Measurements from ENCODE around the gene MAPKAPK5.
"Not testable (repeated sequence)": the region's sequence is repeated elsewhere in the genome, so short reads cannot be mapped to it uniquely, and the experiment has no call there.

Gene MAPKAPK5, protein sequence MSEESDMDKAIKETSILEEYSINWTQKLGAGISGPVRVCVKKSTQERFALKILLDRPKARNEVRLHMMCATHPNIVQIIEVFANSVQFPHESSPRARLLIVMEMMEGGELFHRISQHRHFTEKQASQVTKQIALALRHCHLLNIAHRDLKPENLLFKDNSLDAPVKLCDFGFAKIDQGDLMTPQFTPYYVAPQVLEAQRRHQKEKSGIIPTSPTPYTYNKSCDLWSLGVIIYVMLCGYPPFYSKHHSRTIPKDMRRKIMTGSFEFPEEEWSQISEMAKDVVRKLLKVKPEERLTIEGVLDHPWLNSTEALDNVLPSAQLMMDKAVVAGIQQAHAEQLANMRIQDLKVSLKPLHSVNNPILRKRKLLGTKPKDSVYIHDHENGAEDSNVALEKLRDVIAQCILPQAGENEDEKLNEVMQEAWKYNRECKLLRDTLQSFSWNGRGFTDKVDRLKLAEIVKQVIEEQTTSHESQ

DNA sequence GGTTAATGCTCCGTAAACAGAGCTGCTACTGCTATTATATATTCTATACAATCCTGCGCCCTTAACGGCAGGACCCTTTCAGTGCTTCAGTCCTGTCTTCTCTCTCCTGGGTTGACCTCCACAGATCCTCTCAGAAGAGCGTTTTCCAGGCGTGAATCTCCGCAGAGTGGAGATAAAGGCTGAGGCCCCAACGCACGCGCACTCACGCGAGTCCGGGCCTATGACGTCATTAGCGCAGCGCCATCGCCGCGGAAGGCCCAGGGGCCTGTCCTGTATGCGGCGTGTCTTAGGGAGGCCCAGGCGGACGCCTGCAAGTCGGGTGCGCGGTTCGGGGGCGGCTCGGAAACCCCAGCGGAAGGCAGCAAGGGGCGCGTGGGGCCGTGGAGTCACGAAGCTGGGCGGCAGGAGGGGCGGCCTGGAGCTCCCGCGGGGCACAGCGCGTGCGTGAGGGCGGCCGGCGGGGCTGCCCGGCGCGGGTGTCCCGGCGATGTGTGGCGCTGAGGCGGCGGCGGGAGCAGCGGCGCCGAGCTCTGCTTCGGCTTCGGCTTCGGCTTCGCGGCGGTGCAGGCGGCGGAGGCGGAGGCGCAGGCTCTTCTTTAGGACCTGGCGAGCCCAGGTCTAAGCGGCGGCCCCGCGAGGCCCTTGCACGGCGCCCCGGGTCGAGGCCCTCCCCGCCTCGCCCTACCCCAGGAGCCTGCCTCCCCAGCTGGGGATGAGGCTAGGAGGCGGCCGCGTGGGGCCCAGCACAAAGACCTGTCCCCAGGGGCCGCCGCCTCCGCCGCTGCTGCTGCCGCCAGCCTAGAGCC is at the start of gene MAPKAPK5:
TSS of gene MAPKAPK5 (plus strand) at position 479 of the 806 bp plus-strand sequence. CDS start 506 bp downstream, outside the sequence.
- DNase-seq: peak; percentile 81 to 88

DNA sequence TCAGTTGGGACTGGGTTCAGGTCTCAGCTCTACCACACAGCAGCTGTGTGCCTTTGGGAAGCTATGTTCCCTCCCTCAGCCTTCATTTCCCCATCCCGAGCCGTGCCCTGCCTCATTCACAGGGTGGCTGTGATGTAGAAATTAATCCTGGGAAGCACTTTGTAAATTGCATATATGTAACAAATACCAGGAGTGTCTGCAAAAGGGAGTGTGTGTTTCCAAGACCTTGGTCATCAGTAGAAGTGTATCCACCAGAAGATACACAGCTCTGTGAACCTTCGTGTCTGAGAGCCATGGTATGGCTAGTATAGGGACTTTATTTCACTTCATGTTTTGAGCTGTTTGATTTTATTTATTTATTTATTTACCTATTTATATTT is 49.2 kb upstream of the MAPKAPK5 start:
- DNase-seq: no peak

DNA sequence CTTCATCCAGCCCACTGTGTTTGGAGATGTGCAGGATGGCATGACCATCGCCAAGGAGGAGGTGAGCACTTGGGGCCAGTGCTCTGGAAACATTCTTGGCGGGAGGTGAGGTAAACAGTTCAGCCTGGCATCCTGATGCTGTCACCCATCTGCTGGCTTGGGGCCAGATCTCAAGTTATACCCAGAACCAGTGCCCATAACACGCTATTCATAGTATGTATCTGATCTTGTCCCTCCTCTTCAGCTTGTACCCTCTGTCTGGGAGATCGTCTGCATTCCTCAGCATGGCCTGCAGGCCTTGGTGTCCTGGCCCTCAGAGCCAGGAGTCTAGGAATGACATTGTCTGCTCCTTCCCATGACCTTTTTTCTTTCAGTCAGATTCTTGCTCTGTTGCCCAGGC is 43.8 kb upstream of the MAPKAPK5 start:
- DNase-seq: no peak

DNA sequence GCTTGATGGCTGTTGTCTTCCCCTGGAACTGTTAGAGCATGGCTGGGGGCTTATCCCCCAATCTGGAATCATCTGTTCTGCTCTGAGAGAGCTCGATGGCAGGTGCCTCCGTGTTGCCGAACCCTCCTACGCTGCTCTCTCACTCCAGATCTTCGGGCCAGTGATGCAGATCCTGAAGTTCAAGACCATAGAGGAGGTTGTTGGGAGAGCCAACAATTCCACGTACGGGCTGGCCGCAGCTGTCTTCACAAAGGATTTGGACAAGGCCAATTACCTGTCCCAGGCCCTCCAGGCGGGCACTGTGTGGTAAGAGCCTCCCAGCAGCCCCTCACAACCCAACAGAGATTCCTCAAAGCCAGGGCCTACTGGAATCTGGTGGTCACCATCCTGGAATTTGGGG is 42.3 kb upstream of the MAPKAPK5 start:
- DNase-seq: no peak

DNA sequence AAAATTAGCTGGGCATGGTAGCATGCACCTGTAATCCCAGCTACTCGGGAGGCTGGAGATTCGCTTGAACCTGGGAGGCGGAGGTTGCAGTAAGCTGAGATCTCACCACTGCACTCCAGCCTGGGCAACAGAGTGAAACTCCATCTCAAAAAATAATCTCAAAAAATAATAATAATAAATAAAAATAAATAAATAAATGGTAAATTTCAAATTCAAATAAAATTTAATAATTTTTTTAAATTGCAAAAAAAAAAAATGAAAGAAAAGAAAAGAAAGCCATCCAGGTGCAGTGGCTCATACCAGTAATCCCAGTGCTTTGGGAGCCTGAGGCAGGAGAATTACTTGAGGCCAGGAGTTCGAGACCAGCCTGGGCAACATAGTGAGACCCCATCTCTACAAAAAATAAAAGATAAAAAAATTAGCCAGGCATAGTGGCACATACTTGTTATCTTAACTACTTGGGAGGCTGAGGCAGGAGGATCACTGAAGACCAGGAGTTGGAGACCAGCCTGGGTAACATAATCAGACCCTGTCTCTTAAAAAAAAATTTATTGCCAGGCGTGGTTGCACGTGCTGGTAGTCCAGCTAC is 38.9 kb upstream of the MAPKAPK5 start:
- no peak for DNase-seq

DNA sequence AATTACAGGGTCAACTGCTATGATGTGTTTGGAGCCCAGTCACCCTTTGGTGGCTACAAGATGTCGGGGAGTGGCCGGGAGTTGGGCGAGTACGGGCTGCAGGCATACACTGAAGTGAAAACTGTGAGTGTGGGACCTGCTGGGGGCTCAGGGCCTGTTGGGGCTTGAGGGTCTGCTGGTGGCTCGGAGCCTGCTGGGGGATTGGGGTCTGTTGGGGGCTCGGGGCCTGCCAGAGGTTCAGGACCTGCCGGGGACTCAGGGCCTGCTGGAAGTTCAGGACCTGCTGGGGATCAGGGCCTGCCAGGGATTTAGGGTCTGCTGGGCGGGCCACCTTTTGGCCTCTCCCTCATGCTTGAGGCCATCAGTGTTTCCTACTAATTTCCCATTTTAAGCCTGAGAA is 38.2 kb upstream of the MAPKAPK5 start:
- DNase-seq: no peak

DNA sequence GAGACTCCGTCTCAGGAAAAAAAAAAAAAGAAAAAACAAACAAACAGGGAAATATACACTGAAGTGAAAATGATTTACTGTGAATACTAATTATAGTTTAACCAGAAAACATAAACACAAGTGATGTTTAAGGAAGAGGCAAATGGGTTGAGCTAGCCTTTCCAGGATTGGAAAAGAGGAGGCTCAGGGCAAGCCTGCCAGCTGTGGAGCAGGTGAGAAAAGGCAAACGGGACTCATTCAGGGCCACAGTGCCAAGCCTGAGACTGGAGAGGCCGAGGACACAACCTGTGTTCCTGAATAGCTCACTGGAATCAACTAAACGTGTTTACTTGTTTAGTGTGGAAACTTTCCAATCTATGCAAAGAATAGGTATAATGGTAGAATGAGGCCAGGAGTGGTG is 35.7 kb upstream of the MAPKAPK5 start:
- DNase-seq: no peak

DNA sequence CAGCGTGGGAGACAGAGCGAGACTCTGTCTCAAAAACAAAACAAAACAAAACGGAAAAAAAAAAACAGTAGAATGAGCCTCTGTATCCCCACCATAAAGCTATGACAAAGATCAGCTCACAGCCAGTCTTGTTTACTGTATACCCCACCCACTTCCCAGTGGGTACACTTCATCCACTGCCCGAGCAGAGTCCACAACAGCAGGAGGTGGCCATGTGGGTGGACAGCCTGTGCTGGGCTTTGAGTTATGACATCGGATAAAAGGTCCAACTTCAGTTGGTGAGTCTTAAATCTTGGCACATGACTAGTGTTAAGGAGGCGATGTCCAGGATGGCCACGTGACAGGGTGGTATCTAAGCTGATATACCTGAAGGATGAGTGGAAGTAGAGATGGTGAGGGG is 34.8 kb upstream of the MAPKAPK5 start:
- DNase-seq: no peak

DNA sequence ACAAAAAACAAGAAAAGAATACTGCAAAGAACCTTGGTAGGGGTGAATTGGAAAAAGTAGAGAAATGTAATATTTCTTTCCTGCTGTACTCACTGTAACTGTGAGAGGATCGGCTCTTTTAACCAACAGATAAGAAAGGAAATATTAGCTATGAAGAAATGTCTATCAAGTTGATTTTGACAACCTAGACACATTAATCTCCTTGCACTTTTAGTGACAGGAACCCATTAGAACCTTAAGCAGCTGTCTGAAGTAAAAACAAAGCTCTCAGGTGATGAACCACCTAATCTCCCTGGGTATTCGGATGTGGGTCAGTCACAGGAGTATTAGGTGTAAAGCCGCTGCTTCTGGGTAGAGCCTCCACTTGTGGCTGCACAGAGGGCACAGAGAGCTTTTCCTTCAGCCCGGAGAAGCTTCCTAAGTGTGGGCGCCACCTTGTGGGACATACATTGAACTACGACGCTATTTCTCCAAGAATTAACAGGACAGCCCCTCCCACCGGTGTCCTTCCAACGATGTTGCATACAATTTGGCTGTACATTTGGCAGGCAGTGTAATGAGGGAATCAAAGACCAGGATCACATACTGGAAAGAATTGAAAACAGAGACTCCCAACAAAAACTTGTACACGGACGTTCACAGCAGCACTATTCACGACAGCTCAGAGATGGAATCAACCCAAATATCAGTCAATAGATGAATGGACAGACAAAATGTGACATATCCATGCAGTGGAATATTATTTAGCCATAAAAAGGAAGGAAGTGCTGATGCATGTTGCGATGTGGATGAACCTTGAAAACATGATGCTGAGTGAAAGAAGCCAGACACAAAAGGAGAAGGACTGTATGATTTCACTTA is 28.9 kb upstream of the MAPKAPK5 start:
- peak; percentile 59 to 87 for DNase-seq

DNA sequence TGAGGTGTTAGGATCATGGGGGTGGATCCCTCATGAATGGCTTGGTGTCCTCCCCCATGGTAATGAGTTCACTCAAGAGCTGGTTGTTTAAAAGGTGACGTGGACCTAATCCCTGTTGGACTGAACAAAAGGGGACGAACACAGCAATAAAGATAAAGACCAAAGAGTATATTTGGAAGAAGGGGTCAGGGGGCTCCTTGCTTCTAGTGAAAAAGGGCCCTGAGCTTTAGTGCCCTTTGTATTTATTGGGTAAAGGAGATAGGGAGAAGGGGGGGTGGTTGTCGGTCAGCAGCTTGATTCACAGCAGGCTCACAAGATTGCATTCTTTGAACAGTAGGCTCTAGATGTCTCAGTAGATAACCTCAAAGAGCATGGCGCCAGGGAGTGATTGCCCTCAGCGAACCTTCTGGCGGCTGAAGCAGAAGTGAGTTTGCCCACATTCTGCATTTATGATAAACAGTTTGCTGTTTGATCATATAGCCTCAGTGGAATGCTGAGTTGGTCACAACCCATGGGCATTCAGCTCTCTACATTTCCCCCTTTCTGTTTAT is 25.9 kb upstream of the MAPKAPK5 start:
- no peak for DNase-seq

DNA sequence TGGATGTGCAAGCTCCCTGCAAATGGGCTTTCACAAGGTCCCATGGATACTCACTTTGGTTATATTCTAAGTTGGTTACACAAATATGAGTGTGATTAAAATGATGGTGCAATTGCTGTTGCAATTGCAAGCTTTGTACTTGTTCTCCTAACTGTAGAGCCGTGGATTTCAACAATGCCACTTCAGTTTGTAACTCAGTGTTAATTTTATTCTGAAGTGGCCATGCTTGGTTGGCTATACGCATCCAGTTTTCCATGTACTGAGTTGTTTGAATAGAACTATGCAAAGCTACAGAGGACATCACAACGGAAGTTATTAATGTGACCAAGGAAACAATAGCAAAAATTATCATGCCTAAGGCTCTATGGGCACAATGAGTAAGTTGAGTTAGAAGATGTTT is 25.1 kb upstream of the MAPKAPK5 start:
- not testable (repeated sequence) for DNase-seq

DNA sequence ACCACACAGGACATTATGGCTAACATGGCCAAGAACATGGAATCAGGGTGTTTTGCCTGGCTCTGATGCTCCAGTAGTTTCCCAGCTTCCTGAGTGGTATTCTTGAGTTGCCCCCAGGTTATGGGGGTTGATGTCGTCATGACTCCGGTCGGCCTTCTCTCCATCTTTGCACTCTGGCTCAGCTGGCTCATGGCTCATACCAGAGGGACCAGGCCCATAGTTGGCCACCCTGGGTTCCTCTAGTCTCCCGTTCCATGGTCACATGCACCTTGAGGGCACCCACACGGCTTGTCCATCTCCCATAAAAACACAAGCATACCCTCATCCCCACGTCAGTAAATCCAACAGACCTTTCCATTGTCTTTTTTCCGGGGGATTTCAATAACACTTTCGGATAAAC is 23.7 kb upstream of the MAPKAPK5 start:
- no peak for DNase-seq

DNA sequence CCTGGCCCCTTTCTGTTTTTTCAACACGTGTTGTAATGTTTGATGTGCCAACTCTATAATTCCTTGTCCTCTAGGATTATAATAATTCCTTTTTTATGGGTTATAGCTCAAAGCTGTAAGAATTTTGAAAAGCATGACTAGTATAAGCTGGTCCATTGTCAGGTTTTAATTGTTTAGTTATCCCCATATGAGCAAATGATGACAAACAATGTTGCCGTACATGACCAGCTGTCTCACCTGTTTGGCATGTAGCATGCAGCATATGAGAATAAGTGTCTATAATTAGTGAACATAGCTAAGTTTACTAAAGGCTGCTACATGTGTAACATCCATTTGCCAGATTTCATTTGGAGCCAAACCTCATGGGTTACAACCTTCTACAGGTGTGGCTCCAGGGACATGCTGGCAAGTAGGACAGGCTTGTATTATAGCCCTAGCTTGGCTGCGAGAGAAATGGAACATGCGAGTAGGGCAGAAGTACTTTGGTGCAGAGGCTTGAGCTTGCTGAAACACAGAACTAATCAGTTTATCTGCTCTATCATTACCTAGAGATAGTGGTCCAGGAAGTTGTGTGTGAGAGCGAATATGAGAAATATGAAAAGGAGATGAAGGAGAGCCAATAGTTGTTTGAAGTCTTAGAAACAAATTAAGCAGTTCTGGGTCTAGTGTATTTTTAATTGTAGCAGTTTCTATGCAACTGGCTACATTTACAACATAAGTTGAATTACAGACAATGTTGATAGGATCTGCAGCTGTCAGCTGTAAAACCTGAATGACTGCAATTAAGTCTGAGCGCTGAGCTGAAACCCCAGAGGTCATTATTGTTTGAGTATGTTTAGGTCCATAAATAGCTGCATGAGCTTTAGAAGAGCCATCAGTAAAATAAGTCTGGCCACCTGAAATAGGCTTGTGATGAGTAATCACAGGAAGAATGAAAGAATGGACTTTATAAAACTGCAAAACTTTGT is 22.6 kb upstream of the MAPKAPK5 start:
- DNase-seq: no peak

DNA sequence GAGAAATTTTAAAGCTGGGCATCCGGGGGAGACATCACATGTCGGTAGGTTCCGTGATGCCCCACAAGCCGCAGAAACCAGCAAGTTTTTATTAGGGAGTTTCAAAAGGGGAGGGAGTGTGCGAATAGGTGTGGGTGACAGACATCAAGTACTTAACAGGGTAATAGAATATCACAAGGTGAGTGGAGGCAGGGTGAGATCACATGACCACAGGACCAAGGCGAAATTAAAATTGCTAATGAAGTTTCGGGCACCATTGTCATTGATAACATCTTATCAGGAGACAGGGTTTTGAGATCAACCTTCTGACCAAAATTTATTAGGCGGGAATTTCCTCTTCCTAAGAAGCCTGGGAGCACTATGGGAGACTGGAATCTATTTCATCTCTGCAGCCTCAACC is 21.2 kb upstream of the MAPKAPK5 start:
- not testable (repeated sequence) for DNase-seq

DNA sequence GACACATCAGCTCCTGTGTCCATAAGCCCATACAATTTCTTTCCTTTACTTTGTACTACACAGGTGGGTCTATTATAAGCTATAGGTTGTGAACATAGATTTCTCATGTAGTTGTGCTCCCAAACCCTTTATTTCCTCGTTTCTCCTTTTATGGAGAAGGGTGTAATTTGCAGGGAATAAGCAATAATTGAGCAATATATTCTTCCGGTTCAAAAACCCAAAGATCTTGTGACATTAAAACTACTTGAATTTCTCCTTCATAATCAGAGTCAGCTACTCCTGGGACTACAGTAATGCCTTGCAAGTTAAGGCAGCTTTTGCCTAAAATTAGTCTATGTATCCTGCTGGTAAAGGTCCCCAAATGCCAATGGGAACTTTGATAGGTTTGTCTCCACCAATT is 19.1 kb upstream of the MAPKAPK5 start:
- DNase-seq: no peak

DNA sequence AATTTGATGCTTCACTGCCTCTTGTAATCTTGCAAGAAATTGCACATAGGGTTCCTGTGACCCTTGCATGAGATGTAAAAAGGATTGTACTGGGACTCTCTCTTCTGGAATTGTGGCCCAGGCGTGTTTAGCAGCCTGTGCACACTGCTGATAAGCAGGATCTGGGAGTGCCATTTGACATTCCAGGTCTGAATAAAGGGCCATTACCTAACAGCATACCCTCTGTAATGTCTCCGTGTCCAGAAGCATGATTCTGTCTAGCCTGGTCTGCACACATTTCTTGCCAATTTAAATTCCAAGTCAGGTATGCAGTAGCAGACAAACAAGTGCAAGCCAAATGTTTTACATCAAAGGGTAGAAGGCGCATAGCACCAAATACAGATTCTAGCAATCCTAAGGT is 18.1 kb upstream of the MAPKAPK5 start:
- no peak for DNase-seq

DNA sequence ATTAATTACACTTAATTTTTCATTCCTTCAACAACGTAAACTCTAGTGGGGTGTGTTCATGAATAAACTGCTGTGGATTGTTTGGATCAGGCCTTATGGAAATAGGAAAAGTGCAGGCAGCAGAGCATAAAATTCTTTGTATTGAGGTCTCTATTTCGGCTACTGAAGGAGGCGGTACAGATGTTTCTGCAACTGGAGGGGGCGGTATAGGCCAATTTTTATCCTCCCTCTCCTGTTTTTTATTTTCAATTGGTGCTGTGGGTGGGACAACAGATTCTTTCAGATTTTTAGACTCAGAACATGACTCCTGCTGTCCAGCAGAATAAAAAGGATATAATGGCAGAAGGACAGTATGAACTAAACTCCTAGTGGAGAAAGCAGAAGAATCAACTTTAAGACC is 17.7 kb upstream of the MAPKAPK5 start:
- not testable (repeated sequence) for DNase-seq

DNA sequence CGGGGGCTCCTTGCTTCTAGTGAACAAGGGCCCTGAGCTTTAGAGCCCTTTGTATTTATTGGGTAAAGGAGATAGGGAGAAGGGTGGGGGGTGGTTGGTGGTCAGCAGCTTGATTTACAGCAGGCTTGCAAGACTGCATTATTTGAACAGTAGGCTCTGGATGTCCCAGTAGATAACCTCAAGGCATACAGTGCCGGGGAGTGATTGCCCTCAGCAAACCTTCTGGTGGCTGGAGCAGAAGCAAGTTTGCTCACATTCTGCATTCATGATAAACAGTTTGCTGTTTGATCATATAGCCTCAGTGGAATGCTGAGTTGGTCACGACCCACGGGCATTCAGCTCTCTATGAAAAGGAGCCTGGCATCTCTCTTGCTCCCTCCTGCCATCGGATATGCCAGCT is 16.5 kb upstream of the MAPKAPK5 start:
- no peak for DNase-seq

DNA sequence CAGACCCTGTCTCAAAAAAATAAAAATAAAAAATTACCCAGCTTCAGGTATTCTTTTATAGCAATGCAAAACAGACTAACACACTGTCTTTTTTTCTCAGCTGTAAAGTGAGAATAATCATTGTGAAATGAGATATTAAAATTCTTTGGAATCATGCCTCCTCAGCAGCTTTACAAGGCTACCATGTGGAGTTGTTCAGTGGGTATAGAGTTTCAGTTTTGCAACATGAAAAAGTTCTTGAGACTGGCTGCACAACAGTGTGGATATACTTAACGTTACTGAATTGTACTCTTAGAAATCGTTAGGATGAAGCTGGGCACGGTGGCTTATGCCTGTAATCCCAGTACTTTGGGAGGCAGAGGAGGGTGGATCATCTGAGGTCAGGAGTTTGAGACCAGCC is 15.7 kb upstream of the MAPKAPK5 start:
- no peak for DNase-seq

DNA sequence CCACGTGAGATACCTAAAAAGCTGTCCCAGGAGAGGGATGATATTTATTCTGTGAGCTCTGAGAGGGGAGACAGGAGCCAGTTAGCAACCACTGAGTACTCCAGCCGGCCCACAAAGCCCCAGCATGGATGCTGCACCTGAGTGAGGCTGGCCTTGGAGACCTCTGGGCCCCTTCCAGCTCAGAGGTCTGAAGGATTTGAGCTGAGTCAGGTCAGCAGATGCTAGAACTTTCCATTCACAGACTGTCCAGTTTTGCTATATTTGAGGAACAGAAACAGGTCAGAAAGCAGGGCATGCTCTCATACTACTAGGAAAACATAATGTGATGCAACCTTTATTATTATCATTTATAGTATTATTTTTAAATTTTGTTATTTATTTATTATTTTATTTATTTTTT is 15.0 kb upstream of the MAPKAPK5 start:
- DNase-seq: no peak

DNA sequence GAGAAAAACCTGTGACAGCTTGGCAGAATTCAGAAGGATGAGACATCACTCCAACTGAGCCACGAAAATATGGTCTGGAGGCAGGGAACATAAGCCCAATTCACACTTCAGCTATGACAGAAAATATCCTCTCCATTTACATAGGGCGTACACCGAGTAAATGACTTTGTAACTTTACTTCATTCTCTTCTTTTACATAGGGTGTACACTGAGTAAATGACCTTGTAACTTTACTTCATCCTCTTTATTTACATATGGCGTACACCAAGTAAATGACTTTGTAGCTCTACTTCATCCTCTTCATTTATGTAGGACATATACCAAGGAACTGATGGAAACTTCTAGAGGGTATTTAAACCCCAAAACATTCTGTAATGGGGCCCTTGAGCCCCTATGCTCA is 14.1 kb upstream of the MAPKAPK5 start:
- DNase-seq: no peak
